Measurements from ENCODE around the gene ARID2.

ARID2 gene

DNA sequence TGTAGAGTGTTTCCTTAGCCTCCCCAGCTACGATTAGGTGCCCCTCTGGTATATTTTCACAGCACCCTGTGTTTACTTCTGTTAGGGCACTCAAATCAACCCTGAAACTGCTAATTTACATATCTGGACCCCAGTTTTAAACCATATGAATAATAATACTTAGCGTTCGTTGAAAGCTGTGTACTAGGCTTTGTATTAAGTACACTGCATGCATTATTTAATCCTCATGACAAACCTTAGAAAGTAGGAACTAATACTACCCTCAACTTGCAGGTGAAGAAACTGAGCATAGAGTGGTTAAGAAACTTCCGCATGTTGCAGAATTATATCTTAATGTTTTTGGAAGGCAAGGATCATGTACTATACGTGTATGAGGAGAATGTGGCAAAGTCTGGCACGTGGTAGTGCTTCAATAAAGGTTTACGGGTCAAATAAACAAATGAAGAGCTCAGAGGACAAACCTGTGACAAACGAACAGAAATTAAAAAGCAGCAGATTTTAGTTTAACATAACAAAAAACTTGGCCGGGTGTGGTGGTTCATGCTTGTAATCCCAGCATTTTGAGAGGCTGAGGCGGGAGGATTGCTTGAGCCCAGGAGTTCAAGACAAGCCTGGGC is 22.2 kb upstream of the ARID2 start:
- H3K9me3 Mint-ChIP-seq, result peaks cover 2% of the 10 kb centered on the region
- no peaks in the 10 kb centered on the region for H3K27me3 Mint-ChIP-seq
- H3K4me1 Mint-ChIP-seq, result peaks cover 24% of the 10 kb centered on the region
- H3K36me3 Mint-ChIP-seq, result peaks cover 12% of the 10 kb centered on the region
- no peak for DNase-seq (ENCODE audit: low spot score in 2 of 2)
- ATAC-seq (ENCODE audit: low read depth), result peak; percentile 60
- H3K4me3 Mint-ChIP-seq, result peak overlapping the region; percentile 7
- H3K27ac Mint-ChIP-seq, result peak overlapping the region; percentile 7

DNA sequence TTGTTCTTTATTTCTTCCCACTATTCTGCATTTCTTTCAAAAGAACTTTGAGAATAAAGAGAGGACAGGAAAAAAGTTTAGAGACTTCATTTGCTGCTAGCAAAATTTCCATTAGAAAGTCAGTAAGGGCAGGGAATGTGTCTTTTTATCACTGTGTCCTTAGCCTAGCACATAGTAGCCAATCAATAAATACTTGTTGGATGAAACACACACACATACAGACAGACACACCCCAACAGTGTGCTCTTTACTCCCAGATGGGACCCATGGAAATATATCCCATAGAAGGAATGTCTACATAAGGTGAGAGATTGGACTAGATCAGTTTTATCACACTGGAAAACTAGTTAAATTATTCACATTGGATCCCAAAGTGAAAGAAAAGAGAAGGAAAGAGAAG is 21.1 kb upstream of the ARID2 start:
- no peak overlapping the region for H3K27ac Mint-ChIP-seq
- H3K36me3 Mint-ChIP-seq, result peaks cover 13% of the 10 kb centered on the region
- H3K4me1 Mint-ChIP-seq, result peaks cover 27% of the 10 kb centered on the region
- DNase-seq (ENCODE audit: low spot score in 2 of 2), result no peak
- no peak overlapping the region for H3K4me3 Mint-ChIP-seq
- peaks cover 4% of the 10 kb centered on the region for H3K9me3 Mint-ChIP-seq
- no peak for ATAC-seq (ENCODE audit: low read depth)
- no peaks in the 10 kb centered on the region for H3K27me3 Mint-ChIP-seq

DNA sequence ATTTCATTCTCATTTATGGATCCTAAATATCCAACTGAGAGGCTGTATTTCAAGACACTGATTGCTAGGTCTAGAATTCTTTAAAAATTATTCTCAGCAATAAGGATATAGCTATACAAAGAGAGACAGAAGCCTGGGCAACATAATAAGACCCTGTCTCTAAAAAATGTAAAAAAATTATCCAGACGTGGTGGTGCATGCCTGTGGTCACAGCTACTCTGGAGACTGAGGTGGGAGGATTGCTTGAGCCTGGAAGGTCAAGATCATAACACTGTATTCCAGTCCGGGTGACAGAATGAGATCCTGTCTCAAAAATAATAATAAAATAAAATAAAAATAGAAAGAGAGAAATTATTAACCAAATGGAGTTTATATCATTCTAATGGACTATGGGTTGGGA is 20.6 kb upstream of the ARID2 start:
- H3K27ac Mint-ChIP-seq, result no peak overlapping the region
- no peak for DNase-seq (ENCODE audit: low spot score in 2 of 2)
- peaks cover 4% of the 10 kb centered on the region for H3K9me3 Mint-ChIP-seq
- no peak for ATAC-seq (ENCODE audit: low read depth)
- H3K36me3 Mint-ChIP-seq, result peaks cover 13% of the 10 kb centered on the region
- no peak overlapping the region for H3K4me3 Mint-ChIP-seq
- no peaks in the 10 kb centered on the region for H3K27me3 Mint-ChIP-seq
- H3K4me1 Mint-ChIP-seq, result peaks cover 25% of the 10 kb centered on the region

DNA sequence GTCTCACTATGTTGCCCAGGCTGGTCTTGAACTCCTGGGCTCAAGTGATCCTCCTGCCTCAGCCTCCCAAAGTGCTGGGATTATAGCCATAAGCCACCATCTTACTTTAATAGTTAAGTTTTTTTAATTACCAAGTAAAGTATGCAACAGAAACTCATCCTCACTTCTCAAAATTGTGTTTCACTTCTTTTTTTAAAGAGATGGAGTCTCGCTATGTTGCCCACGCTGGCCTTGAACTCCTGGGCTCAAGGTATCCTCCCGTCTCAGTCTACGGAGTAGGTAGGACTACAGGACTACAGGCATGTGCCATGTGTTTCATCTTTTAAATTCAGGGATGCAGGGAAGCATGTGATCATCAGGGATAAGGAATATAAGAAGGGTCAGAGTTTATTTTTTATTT is 17.2 kb upstream of the ARID2 start:
- Mint-ChIP-seq H3K27me3 (no peaks in the 10 kb centered on the region), H3K4me1 (peaks cover 15% of the 10 kb centered on the region), H3K9me3 (peaks cover 2% of the 10 kb centered on the region), H3K36me3 (peaks cover 6% of the 10 kb centered on the region), H3K27ac (no peak overlapping the region), H3K4me3 (no peak overlapping the region)
- DNase-seq (ENCODE audit: low spot score in 2 of 2) (no peak), ATAC-seq (ENCODE audit: low read depth) (peak; percentile 49)

- H3K27ac Mint-ChIP-seq, result no peak overlapping the region
- no peak for ATAC-seq (ENCODE audit: low read depth)
- H3K27me3 Mint-ChIP-seq, result no peaks in the 10 kb centered on the region
- peaks cover 6% of the 10 kb centered on the region for H3K36me3 Mint-ChIP-seq
- peaks cover 2% of the 10 kb centered on the region for H3K9me3 Mint-ChIP-seq
- no peak for DNase-seq (ENCODE audit: low spot score in 2 of 2)
- H3K4me1 Mint-ChIP-seq, result peaks cover 13% of the 10 kb centered on the region
- no peak overlapping the region for H3K4me3 Mint-ChIP-seq
Observed at GRCh38 chr12:45713078-45713477, 16.4 kb upstream of the ARID2 start.

GRCh38 chr12:45718306-45718705 is 11.2 kb upstream of the ARID2 start:
- Mint-ChIP-seq H3K36me3 (peaks cover 6% of the 10 kb centered on the region), H3K9me3 (no peaks in the 10 kb centered on the region), H3K27ac (peak overlapping the region; percentile 50), H3K27me3 (no peaks in the 10 kb centered on the region), H3K4me3 (no peak overlapping the region), H3K4me1 (peaks cover 16% of the 10 kb centered on the region)
- DNase-seq (ENCODE audit: low spot score in 2 of 2), result no peak
- ATAC-seq (ENCODE audit: low read depth), result no peak

- H3K27me3 Mint-ChIP-seq, result no peaks in the 10 kb centered on the region
- H3K27ac Mint-ChIP-seq, result no peak overlapping the region
- H3K36me3 Mint-ChIP-seq, result peaks cover 3% of the 10 kb centered on the region
- ATAC-seq (ENCODE audit: low read depth), result no peak
- peaks cover 12% of the 10 kb centered on the region for H3K4me1 Mint-ChIP-seq
- no peak for DNase-seq (ENCODE audit: low spot score in 2 of 2)
- H3K9me3 Mint-ChIP-seq, result no peaks in the 10 kb centered on the region
- H3K4me3 Mint-ChIP-seq, result no peak overlapping the region
Observed at GRCh38 chr12:45720069-45720468, 9.4 kb upstream of the ARID2 start.

DNA sequence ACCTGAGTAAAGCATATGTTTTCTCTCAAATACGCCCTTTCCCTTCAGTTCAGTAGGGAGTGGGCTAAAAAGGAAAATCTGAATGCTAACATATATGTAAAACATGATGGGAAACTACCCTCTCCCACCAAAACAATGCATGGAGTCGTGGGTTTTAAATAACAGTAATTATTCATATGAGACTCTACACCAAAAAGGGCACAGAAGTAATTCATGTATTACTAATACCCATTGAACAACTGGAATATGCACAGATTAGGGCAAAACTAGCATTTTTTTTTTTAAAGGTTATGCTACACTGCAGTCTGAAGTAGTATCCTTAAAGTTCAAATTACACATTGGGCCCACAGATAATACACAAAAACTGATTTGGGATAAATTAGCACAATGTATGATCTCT is 8.1 kb upstream of the ARID2 start:
- Mint-ChIP-seq H3K9me3 (no peaks in the 10 kb centered on the region), H3K4me3 (no peak overlapping the region), H3K36me3 (peaks cover 3% of the 10 kb centered on the region), H3K27ac (peak overlapping the region; percentile 66), H3K4me1 (peaks cover 15% of the 10 kb centered on the region), H3K27me3 (no peaks in the 10 kb centered on the region)
- no peak for ATAC-seq (ENCODE audit: low read depth)
- no peak for DNase-seq (ENCODE audit: low spot score in 2 of 2)

GRCh38 chr12:45721954-45722353 is 7.6 kb upstream of the ARID2 start:
- no peaks in the 10 kb centered on the region for H3K9me3 Mint-ChIP-seq
- H3K4me1 Mint-ChIP-seq, result peaks cover 15% of the 10 kb centered on the region
- no peak for ATAC-seq (ENCODE audit: low read depth)
- peaks cover 3% of the 10 kb centered on the region for H3K36me3 Mint-ChIP-seq
- no peak overlapping the region for H3K4me3 Mint-ChIP-seq
- H3K27ac Mint-ChIP-seq, result peak overlapping the region; percentile 66
- H3K27me3 Mint-ChIP-seq, result no peaks in the 10 kb centered on the region
- no peak for DNase-seq (ENCODE audit: low spot score in 2 of 2)

DNA sequence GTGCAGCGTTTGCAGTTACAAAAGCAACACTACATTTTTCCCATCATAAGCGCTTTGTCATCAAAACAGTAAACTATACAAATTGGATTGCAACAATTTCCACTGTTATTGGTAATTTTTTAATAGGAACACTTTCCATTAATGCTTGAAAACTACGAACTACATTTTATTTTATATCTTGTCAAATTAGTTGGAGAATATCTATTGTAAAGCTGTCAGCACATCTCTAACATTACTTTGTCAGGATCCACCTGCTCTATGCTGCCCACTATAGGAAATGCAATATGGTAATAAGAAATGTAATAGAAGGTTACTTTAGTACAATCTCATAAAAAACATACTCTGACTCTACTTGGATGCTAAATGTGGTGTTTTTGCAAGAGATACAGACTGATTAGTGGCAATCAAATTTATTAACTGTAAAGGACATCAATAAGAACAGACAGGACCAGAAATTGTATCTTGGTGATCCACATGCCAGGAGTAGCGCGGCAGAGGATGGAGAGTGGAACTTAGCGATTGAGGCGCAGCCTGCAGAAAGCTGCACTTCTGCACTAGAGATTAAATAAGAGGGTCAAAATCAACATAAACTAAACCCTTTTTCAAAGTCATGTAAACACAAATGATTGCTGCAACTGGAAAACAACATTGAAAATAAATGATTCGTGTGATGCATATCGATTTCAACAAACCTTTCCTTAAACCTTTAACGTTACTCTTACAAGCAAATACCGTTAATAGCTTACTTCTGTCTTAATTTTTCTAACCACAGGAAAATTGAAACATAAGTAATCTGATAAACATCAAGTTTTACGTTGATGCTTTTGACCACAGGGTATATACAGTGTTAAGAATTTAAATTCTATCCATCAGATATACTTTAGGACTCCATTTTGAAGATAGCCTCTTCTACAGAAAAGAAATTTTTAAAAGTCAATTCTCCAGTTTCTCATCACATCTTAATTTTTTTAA is 3.6 kb upstream of the ARID2 start:
- H3K4me1 Mint-ChIP-seq, result peaks cover 11% of the 10 kb centered on the region
- peak in 1 of 2 donors; percentile 51 for DNase-seq (ENCODE audit: low spot score in 2 of 2)
- H3K4me3 Mint-ChIP-seq, result peak overlapping the region; percentile 100
- ATAC-seq (ENCODE audit: low read depth), result no peak
- H3K27ac Mint-ChIP-seq, result peak overlapping the region; percentile 94
- peaks cover 3% of the 10 kb centered on the region for H3K36me3 Mint-ChIP-seq
- H3K9me3 Mint-ChIP-seq, result no peaks in the 10 kb centered on the region
- H3K27me3 Mint-ChIP-seq, result no peaks in the 10 kb centered on the region

- DNase-seq (ENCODE audit: low spot score in 2 of 2), result peak in 1 of 2 donors; percentile 48
- Mint-ChIP-seq H3K9me3 (no peaks in the 10 kb centered on the region), H3K27ac (peak overlapping the region; percentile 94), H3K27me3 (no peaks in the 10 kb centered on the region), H3K4me1 (peaks cover 10% of the 10 kb centered on the region), H3K4me3 (peak overlapping the region; percentile 100), H3K36me3 (peaks cover under 1% of the 10 kb centered on the region)
- no peak for ATAC-seq (ENCODE audit: low read depth)
Observed at GRCh38 chr12:45726603-45727300, 2.8 kb upstream of the ARID2 start.

GRCh38 chr12:45727301-45727979 is 2.1 kb upstream of the ARID2 start:
- DNase-seq (ENCODE audit: low spot score in 2 of 2) (peak; percentile 79 to 88), ATAC-seq (ENCODE audit: low read depth) (peak; percentile 59)
- H3K27ac Mint-ChIP-seq, result peak overlapping the region; percentile 94
- no peaks in the 10 kb centered on the region for H3K27me3 Mint-ChIP-seq
- peaks cover 12% of the 10 kb centered on the region for H3K4me1 Mint-ChIP-seq
- H3K9me3 Mint-ChIP-seq, result no peaks in the 10 kb centered on the region
- no peaks in the 10 kb centered on the region for H3K36me3 Mint-ChIP-seq
- H3K4me3 Mint-ChIP-seq, result peak overlapping the region; percentile 100

GRCh38 chr12:45727980-45728629 is 1.4 kb upstream of the ARID2 start:
- H3K36me3 Mint-ChIP-seq, result no peaks in the 10 kb centered on the region
- peak overlapping the region; percentile 100 for H3K4me3 Mint-ChIP-seq
- H3K27me3 Mint-ChIP-seq, result no peaks in the 10 kb centered on the region
- DNase-seq (ENCODE audit: low spot score in 2 of 2) (peak in 1 of 2 donors; percentile 15), ATAC-seq (ENCODE audit: low read depth) (no peak)
- no peaks in the 10 kb centered on the region for H3K9me3 Mint-ChIP-seq
- H3K4me1 Mint-ChIP-seq, result peaks cover 12% of the 10 kb centered on the region
- peak overlapping the region; percentile 94 for H3K27ac Mint-ChIP-seq
